KG1 (cell line): Measurements from ENCODE around the gene PTPA.
"Not testable (repeated sequence)": the region's sequence is repeated elsewhere in the genome, so short reads cannot be mapped to it uniquely, and the experiment has no call there.

Experiments
- DNase-seq: peaks from one replicate; lab custom pipeline; 2025; lab: John Stamatoyannopoulos, UW

The PTPA gene

DNA sequence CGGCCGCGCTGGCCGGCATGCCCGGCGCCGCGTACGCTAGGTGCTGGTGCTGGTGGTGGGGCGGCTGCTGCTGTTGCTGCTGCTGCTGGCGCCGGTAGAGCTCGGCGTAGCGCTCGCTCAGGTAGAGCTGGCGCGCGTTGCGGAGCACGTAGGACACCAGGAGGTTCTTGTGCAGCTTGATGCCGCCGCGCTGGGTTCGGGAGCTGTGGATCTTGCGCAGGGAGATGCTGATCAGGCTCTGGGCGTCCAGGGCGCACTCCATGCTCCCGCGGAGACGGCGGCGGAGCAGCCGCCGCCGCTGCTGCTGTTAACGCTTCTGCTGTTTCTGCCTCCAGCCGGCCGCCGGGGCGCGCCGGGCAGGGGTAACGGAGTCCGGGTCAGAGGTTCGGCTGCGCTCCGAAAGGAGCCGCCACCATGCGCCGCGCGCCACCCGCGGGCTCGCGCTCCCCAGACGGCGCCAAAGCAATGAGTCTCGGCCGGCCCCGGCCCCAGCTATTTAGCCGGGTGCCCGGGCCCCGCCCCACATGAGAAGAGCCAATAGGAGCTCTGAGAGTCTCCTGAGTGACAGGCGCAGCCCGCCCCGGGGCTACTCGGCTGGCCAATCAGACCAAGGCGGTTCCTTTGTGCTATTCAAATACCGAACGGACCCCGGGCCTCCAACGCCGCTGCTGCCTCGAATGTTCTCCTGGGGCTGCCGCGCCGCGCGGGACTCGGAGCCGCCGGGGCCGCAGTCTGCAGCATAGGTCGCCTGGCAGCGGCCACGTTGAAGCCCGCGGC is 66.8 kb downstream of the PTPA start, which contains the start of gene IER5L:
IER5L (minus strand) TSS at position 471 of the 777 bp plus-strand sequence; CDS start at position 262, 209 bp downstream.
- DNase-seq = peak; percentile 88

- no peak for DNase-seq
These were observed 67.6 kb downstream of the PTPA start for GRCh38 chr9:129178568-129179382.

DNA sequence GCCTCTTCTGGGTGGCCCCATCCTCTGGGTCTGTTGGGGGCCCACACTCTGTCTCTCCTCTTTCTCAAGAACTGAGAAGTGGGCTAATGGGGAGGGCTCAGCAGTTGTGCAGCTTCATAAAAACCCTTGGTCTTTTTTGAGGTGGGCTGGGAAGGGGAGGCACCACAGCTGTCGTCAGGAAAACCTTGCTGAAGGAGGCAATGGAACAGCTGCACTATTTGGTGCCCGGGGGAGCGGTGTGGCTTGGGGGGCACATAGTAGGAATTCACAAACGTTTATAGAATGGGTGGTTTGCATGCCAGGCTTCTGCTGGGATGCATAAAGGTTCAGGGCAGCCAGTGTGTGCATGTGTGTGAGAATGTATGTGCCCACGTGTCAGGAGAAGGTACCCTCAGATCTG is 70.0 kb downstream of the PTPA start:
- no peak for DNase-seq

DNA sequence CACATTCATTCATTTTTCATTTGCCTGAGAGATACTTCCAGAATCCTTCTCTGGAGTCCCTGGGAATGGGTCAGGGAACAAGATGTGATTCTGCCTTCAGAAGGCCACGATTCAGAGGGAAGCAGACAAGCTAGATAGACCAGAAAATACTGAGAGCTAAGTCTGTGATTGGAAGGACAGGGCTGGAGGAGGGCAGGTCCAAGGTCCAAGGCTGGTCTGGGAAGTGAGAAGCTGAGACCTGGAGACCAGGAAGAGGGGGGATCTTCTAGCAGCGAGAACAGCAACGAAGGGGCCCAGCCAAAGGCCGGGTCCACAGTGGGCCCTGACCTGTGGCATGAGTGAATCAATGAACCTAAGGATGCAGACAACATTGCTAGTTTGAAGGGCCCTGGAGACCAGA is 70.9 kb downstream of the PTPA start:
- no peak for DNase-seq

DNA sequence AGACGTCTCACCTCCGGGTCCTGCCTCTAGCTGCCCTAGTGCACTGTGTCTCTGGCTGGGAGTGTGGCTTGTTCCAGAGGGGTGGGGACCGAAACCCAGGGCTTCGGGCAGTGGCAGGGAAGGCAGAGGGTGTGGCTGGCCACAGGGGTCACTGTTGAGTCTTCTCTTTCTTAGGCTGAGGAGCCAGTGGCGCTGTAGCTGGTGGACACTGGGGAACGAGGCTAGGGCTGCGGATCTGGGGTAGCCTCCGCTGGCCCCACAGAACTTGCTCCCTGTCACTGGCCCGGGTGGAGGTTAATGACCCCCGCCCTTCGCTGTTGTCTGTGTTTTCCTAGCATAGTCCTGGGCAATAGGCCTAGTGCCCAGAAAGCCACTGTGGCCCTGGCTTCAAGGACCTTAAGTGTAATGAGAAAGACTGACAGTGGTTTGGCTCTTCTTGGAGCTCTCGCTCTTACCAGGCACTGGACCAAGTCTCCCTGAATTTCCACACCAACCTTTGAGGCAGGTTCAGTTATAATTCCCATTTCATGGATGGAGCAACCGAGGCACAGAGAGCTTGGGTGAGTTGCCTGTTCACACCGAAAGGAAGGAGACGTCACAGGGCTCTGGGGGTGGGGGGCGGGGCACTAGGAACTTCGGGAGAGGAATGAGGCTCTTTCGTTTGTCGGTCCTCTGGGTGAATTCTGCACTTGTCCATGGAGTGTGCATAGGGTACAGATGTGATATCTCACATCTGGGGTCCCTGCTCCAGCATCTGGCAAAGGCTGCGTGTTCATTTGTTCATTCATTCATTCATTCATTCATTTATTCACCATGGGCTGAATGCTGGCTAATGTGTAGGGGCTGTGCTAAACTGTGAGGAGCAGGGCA is 71.6 kb downstream of the PTPA start:
- DNase-seq = no peak

- DNase-seq = no peak
These were observed 72.4 kb downstream of the PTPA start for GRCh38 chr9:129183495-129184218.

DNA sequence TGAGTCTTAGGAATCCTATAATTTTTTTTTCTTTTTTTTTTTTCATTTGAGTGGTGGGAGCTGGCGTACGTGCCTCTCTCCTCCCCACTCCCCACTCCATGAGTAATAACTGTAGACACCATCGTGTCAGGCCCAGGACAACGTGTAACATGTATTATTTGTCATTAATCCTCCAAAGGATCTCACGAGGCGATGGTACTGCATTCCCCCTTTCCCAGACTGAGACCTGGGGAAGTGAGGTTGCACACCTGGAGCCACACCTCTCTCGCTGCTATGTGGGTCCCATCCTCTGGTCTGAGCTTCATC is 73.0 kb downstream of the PTPA start:
- DNase-seq = no peak

DNA sequence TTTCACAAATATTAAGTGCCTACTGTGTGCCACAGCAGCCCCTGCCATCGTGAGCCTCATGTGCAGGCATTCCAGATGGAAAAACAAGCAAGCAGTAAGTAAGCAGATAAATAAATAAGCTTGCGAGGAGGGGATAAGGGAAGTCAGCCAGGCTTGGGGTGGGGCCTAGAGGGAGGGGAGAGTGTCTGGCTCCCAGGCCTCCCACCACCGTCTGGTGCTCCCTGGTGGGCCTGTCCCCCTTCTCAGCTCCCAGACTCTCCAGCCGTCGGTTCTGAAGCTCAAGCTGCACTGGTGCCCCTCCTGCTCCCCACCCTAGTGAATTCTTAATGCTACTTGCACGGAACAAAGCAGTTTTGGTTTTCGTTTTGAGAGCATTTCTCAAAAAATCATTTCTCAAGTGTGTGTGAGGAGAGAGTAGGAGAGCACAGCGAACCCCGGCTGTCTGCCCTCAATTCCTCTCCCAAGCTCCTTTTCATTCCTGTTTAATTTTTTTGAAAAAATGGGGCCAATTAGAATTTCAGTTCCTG is 73.4 kb downstream of the PTPA start:
- DNase-seq = no peak

GRCh38 chr9:129185402-129185801 is 74.2 kb downstream of the PTPA start:
- no peak for DNase-seq

DNA sequence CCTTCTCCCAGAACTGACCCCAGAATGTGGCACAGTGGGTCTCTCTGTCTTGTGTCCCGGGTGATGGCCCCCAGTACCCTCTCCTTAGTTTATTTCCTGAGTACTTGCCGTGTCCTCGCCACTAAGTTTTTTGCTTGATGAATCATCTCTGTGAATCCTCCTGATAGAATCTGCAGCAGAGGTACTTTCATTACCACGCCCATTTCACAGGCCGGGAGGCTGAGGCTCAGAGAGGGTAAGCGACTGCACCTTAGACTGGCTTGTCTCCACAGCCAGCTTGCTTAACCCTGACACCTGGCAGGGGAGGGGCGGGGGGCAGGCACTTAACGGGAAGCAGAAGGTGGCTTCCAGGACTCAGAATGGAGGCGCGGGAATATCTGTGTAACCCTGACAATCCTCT is 74.8 kb downstream of the PTPA start:
- no peak for DNase-seq

DNA sequence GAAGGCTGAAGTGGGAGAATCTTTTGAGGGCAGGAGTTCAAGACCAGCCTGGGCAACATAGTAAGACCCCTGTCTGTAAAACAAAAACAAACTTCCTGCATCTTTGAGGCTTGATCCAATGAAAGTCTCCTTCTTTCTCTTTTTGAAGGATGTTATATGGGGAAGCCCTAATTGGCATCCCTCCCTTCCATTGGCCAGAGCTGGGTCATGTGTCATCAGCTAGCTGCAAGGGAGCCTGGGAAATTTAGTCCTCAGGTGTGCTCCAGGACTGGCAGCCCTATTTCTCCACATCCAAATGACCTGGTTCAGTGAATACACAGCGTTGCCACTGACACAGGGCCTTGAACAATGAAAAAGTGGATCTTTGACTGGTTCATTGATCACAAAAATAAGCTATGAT is 75.8 kb downstream of the PTPA start:
- DNase-seq = no peak

GRCh38 chr9:129189971-129190370 is 78.8 kb downstream of the PTPA start:
- not testable (repeated sequence) for DNase-seq

- no peak for DNase-seq
These were observed 80.0 kb downstream of the PTPA start for GRCh38 chr9:129191234-129191633.

DNA sequence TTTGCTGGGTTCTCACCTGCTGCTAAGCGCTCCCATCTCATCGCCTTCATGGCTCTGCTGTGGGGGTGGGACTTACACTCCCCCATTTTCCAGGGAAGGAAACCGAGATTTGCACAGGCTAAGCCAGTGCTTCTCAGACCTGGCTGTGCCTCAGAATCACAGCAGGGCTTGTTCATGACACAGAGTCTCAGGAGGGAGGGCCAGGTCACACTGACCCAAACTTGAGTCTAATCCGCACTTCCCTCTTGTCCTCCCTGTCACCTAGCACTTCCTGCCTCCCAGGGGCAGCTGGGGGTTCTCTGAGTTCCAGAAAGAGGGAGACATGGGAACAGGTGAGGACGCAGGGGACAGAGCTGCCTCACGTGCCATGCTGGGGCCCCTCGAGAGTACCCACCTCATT is 82.4 kb downstream of the PTPA start:
- no peak for DNase-seq

DNA sequence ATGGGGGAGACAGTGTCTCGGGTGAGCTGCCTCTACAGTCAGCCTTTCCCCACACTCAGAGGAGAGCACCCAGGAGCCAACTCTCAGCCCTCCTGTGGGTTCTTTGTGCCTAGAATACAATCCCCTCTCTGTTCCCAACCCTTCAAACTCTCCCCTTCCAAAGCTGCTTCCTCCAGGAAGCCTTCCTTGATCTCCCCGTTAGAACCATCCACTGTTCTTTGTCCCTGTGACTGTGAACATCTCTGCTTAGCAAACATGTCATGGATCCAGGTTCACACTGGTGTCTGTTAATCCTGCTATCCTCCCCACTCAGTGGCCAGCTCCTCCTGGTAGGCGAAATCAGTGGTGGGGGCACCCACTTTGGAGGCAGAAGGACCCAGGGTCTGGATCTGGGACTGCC is 83.0 kb downstream of the PTPA start:
- no peak for DNase-seq

GRCh38 chr9:129195606-129196005 is 84.4 kb downstream of the PTPA start:
- DNase-seq = no peak

DNA sequence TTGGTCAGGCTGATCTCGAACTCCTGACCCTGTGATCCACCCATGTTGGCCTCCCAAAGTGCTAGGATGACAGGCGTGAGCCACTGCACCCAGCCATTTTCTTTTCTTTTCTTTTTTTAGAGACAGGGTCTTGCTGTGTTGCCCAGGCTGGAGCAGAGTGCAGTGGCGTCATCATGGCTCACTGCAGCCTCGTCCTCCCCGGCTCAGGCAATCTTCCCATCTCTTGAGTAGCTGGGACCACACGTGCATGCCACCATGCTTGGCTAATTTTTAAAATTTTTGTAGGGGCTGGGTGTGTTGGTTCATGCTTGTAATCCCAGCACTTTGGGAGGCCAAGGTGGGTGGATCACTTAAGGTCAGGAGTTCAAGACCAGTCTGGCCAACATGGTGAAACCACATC is 85.8 kb downstream of the PTPA start:
- DNase-seq = not testable (repeated sequence)

DNA sequence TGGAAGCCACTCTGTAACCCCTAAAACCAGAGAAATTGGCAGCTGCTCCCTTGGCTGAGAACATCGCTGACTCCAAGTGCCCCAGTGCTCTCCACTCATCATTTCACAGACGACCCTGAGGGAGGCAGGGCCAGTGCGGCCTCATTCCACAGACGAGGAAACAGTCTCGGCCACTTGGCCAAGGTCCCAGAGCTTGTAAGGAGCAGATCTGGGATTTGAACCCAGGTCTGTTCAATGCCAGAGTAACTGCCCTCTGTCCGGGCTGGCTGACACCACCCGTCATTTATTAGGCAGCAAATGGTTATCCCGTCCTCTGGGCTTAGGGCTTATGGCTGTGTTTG is 86.7 kb downstream of the PTPA start:
- no peak for DNase-seq
